ENCODE measurements around the gene NRAS.

NRAS gene

DNA sequence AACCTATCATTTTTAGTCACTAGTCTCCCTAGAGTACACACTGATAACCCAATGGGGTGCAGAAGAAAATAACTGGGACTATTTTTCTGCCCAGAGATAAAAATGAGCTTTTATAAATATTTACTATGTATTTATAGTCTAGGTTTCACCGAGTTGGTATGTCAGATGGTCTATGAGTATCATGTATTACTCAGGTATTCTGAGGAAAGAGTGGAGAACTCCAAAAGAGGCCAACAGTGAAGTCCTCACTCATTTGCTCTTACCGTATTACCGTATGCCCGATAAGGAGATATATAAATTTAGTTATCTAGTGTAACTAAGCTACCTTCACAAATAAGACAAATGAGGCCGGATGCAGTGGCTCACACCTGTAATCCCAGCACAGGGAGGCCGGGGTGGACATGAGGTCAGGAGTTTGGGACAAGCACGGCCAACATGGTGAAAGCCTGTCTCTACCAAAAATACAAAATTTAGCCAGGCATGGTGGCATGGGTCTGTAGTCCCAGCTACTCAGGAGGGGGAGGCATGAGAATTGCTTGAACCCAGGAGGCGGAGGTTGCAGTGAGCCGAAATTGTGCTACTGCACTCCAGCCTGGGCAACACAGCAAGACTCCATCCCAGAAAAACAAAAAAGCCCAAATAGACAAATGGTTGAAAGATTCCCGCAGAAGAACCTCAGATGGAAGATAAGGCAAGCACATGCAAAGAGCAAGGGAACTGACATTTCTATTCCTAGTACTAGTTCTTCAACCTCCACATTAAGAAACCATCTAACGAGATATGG lies 25.6 kb upstream of the NRAS start:
- Mint-ChIP-seq H3K27ac (no peak overlapping the region), H3K36me3 (peaks cover 30% of the 10 kb centered on the region), H3K4me3 (no peak overlapping the region), H3K27me3 (no peaks in the 10 kb centered on the region), H3K9me3 (no peaks in the 10 kb centered on the region), H3K4me1 (peaks cover 41% of the 10 kb centered on the region)
- ATAC-seq = no peak

DNA sequence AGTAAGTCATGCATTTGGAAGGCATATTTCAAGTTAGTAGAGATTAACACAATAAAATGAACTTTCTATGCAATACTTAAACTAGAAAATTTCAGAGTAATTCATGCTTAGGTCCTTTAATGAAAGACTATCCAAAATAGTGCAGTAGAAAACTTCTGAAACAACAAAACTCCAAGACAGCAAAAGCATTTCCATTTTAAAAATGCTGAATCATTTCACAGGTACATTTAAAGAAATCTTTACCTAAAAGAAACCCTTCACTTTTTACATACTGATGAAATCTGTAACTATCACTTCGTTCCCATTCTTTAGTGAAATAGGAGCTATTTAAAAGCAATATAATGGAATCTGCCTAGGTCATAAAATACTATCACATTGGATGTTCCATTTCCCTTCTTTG lies 23.8 kb upstream of the NRAS start:
- Mint-ChIP-seq H3K27me3 (no peaks in the 10 kb centered on the region), H3K27ac (no peak overlapping the region), H3K36me3 (peaks cover 32% of the 10 kb centered on the region), H3K9me3 (no peaks in the 10 kb centered on the region), H3K4me3 (no peak overlapping the region), H3K4me1 (peaks cover 23% of the 10 kb centered on the region)
- ATAC-seq = no peak

DNA sequence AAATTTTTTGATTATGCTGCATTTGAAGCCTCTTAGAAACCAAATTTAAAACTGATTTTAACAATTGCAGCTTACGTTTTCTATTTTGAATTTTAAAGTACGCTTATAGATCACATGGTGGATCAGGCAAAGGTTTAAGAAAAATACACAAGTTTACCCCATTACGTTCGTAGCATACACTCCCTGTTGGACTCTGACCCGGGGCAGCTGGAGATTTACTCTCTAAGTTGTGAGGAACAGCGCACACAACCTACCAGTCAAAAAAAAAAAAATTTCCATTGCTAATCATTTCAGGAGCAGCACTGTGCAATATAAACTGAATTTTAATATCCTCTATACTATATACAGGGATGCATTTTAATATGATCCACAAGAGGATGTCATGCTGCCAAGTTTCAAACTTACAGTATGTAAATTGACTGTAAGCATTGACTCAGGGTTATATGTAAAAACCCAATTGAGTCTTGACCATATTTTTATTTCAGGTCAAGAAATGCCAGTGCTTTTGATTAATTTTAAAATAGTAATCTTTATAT lies 20.8 kb upstream of the NRAS start:
- Mint-ChIP-seq H3K27ac (no peak overlapping the region), H3K4me3 (no peak overlapping the region)

GRCh38 chr1:114735479-114735878 lies 18.9 kb upstream of the NRAS start:
- peaks cover 55% of the 10 kb centered on the region for H3K36me3 Mint-ChIP-seq
- H3K4me3 Mint-ChIP-seq = no peak overlapping the region
- H3K4me1 Mint-ChIP-seq = no peaks in the 10 kb centered on the region
- no peak for ATAC-seq
- H3K27ac Mint-ChIP-seq = peak overlapping the region; percentile 4
- no peaks in the 10 kb centered on the region for H3K27me3 Mint-ChIP-seq
- H3K9me3 Mint-ChIP-seq = no peaks in the 10 kb centered on the region

More for the DNA sequence above, 20.8 kb upstream of the NRAS start:
- no peaks in the 10 kb centered on the region for H3K9me3 Mint-ChIP-seq
- ATAC-seq = no peak
- peaks cover 11% of the 10 kb centered on the region for H3K4me1 Mint-ChIP-seq
- H3K27me3 Mint-ChIP-seq = no peaks in the 10 kb centered on the region
- peaks cover 45% of the 10 kb centered on the region for H3K36me3 Mint-ChIP-seq

DNA sequence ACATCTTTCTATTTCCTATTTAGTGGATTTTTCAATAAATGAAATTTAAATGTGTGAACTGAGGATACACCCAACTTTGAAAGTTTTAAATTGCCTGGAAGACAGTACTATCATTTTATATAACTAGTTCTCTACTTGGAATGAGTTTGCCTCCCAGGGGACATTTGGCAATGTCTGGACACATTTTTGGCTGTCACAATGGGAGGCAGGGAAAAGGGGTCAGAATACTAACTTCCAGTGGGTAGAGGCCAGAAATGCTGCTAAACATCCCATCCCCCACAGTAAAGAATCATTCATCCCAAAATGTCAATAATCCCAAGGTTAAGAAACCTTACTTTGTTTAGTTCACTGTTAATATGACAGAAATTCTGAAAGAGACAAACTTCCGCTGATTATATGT lies 13.2 kb upstream of the NRAS start:
- no peak overlapping the region for H3K4me3 Mint-ChIP-seq
- no peaks in the 10 kb centered on the region for H3K4me1 Mint-ChIP-seq
- H3K27ac Mint-ChIP-seq = peak overlapping the region; percentile 37
- ATAC-seq = no peak
- H3K9me3 Mint-ChIP-seq = no peaks in the 10 kb centered on the region
- H3K27me3 Mint-ChIP-seq = no peaks in the 10 kb centered on the region
- peaks cover 81% of the 10 kb centered on the region for H3K36me3 Mint-ChIP-seq

DNA sequence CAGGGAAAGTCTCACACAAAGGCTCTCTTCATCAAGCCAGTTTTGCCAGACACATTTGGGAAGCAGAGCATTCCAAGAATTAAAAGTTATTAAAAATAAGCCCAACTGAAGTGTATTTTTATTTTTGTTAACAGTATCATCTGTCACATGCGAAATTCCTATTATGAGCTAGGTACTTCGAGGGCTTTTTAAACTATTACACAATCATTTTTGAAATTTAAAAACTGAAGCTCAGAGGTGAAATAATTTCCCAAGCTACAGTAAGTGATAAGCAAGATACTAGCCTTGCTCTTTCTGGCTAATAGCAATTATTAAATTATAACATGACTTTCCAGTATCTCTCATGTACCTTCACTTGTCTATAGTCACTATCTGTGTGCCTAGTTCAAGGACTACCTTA lies 12.0 kb upstream of the NRAS start:
- Mint-ChIP-seq H3K27ac (peak overlapping the region; percentile 37), H3K4me1 (no peaks in the 10 kb centered on the region), H3K36me3 (peaks cover 82% of the 10 kb centered on the region)

GRCh38 chr1:114725230-114725629 lies 8.7 kb upstream of the NRAS start:
- Mint-ChIP-seq H3K27ac (no peak overlapping the region), H3K4me1 (no peaks in the 10 kb centered on the region), H3K4me3 (no peak overlapping the region), H3K9me3 (no peaks in the 10 kb centered on the region), H3K27me3 (no peaks in the 10 kb centered on the region), H3K36me3 (peaks cover 87% of the 10 kb centered on the region)
- ATAC-seq = no peak

More for the DNA sequence above, 12.0 kb upstream of the NRAS start:
- no peaks in the 10 kb centered on the region for H3K27me3 Mint-ChIP-seq
- no peak overlapping the region for H3K4me3 Mint-ChIP-seq
- no peaks in the 10 kb centered on the region for H3K9me3 Mint-ChIP-seq
- ATAC-seq = no peak

DNA sequence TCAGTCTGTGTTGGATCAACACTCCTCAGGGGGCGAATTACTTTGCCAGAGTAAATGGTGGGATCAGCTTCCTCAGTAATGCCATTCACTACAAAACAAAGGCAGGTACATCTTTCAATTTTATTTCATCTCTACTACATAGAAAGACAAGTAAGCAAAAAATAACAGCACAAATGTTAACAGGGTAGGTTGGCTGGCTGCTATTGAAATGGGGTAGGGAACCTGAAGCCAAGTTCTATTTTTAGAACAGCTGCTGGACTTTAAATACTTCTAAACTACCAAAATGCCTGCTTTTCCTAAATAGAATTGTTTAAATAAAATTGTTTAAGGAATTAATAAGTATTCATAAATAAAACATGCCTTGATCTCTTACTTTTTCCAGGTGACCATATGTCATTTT lies 7.3 kb upstream of the NRAS start:
- no peaks in the 10 kb centered on the region for H3K27me3 Mint-ChIP-seq
- no peak for ATAC-seq
- no peak overlapping the region for H3K4me3 Mint-ChIP-seq
- H3K4me1 Mint-ChIP-seq = no peaks in the 10 kb centered on the region
- H3K9me3 Mint-ChIP-seq = no peaks in the 10 kb centered on the region
- H3K27ac Mint-ChIP-seq = no peak overlapping the region
- peaks cover 85% of the 10 kb centered on the region for H3K36me3 Mint-ChIP-seq

GRCh38 chr1:114723457-114723856 lies 6.9 kb upstream of the NRAS start:
- H3K4me3 Mint-ChIP-seq = no peak overlapping the region
- no peaks in the 10 kb centered on the region for H3K4me1 Mint-ChIP-seq
- no peaks in the 10 kb centered on the region for H3K9me3 Mint-ChIP-seq
- H3K36me3 Mint-ChIP-seq = peaks cover 86% of the 10 kb centered on the region
- no peak for ATAC-seq
- no peaks in the 10 kb centered on the region for H3K27me3 Mint-ChIP-seq
- no peak overlapping the region for H3K27ac Mint-ChIP-seq

- Mint-ChIP-seq H3K27me3 (no peaks in the 10 kb centered on the region), H3K36me3 (peaks cover 73% of the 10 kb centered on the region), H3K27ac (no peak overlapping the region), H3K4me3 (no peak overlapping the region), H3K9me3 (no peaks in the 10 kb centered on the region), H3K4me1 (peaks cover 10% of the 10 kb centered on the region)
- ATAC-seq = no peak
Observed at GRCh38 chr1:114720492-114720891, 3.9 kb upstream of the NRAS start.

DNA sequence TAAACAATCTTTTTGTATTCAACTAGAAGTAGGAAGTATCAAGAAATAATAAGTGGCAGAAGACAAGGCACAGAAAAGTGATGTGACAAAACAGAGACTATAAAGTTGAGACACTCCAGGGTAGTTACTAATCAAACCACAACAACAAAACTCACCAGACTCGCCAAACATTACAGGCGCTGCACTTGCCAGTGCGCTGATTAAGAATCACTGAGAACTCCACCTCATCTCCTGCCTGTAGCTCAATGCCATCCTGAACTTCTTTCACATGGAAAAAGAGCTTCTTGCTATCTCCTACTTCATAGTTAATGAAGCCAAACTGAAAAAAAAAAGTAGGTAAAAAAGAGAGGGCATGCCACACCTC lies 2.8 kb upstream of the NRAS start:
- ATAC-seq = no peak
- Mint-ChIP-seq H3K27me3 (no peaks in the 10 kb centered on the region), H3K4me3 (no peak overlapping the region), H3K9me3 (no peaks in the 10 kb centered on the region), H3K4me1 (peaks cover 10% of the 10 kb centered on the region), H3K27ac (peak overlapping the region; percentile 54), H3K36me3 (peaks cover 62% of the 10 kb centered on the region)

DNA sequence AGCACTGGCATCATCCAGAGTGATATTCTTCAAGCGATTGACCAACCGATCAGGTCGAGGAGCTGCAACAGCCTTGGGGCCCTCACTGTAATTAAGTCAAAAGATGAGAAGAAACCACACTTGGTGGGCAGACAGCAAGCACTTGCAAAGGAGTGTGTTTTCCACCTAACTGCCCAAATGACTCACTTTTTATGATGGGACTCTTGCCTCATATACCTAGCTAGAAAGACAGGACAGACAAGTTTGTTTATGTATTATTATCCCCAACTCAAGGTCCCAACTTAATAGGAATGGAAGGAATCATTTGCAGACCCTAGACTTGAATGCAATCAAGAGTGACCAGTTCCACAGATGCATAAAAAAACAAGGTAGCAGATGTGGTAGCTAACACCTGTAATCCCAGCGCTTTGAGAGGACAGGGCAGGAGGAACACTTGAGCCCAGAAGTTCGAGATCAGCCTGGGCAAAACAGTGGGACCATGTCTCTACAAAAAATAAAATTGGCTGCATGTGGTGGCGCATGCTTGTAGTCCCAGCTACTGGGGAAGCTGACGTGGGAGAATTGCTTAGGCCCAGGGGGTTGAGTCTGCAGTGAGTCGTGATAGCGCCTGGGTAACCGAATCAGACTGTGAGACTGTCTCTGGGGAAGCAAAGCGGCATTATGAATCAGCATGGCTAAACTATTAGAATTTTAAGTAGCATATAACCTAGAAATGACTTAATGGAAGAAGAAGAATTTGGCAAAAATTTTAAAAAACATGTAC lies 2.3 kb upstream of the NRAS start:
- Mint-ChIP-seq H3K27me3 (no peaks in the 10 kb centered on the region), H3K36me3 (peaks cover 57% of the 10 kb centered on the region), H3K9me3 (no peaks in the 10 kb centered on the region), H3K4me1 (peaks cover 10% of the 10 kb centered on the region), H3K27ac (peak overlapping the region; percentile 54), H3K4me3 (no peak overlapping the region)
- no peak for ATAC-seq

DNA sequence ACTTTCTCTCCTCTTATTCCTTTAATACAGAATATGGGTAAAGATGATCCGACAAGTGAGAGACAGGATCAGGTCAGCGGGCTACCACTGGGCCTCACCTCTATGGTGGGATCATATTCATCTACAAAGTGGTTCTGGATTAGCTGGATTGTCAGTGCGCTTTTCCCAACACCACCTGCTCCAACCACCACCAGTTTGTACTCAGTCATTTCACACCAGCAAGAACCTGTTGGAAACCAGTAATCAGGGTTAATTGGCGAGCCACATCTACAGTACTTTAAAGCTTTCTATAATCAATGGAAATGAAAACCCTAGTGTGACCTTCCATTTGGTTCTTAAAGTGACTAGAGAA lies 643 bp downstream of the NRAS start:
- Mint-ChIP-seq H3K9me3 (no peaks in the 10 kb centered on the region), H3K36me3 (peaks cover 50% of the 10 kb centered on the region), H3K27ac (peak overlapping the region; percentile 99), H3K4me3 (peak overlapping the region; percentile 96), H3K27me3 (no peaks in the 10 kb centered on the region), H3K4me1 (peaks cover 10% of the 10 kb centered on the region)
- ATAC-seq = no peak

DNA sequence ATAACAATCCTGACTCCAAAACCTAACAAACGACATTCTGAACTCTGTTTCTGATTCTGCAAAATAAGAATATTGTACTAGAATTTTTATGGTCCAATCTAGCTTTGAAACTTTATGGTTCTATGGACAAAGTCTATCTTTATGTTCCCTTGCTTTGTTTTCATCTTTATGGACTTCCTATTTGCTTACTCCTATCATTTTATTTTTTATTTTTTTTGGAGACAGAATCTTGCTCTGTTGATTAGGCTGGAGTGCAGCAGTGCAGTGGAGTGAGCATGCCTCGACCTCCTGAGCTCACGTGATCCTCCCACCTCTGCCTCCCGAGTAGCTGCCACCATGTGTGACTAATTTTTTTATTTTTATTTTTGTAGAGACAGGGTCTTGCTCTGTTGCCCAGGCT lies 3.6 kb downstream of the NRAS start:
- Mint-ChIP-seq H3K27ac (no peak overlapping the region), H3K4me3 (no peak overlapping the region), H3K9me3 (no peaks in the 10 kb centered on the region), H3K4me1 (peaks cover 10% of the 10 kb centered on the region), H3K27me3 (no peaks in the 10 kb centered on the region), H3K36me3 (peaks cover 40% of the 10 kb centered on the region)
- no peak for ATAC-seq

DNA sequence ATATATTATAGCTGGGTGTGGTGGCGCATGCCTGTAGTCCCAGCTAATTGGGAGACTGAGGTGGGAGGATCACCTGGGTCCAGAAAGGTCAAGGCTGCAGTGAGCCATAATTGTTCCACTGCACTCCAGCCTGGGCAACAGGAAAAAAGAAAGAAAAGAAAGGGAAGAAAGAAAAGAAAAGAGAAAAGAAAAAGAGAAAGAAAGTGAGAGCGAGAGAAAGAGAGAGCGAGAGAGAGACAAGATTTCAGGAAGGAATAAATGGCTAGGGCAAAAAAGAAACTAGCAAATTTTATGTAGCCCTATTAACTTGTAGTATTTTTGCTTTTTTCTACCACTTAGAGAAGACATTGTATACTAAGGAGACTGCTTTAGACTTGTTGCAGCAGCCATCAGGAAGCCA lies 6.2 kb downstream of the NRAS start:
- Mint-ChIP-seq H3K36me3 (peaks cover 45% of the 10 kb centered on the region), H3K9me3 (no peaks in the 10 kb centered on the region)

DNA sequence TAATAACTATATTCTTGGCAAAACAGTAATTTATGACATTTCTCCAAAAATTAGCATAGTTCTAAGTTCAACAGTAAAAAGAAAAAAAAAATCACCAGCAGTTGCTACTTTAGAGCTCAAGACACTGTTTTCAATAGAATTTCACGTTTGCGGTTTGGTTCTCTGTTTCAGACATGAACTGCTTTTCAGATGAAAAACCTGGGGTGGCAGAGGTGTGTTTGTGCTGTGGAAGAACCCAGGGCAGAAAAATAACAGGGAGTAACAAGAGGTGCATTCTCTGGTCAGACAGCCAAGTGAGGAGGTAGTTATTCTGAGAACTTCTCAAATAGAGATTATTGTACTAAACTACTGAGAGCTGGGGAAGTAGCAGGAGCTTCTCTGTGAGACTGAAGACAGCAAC lies 9.0 kb downstream of the NRAS start:
- Mint-ChIP-seq H3K27me3 (no peaks in the 10 kb centered on the region), H3K9me3 (no peaks in the 10 kb centered on the region), H3K36me3 (peaks cover 37% of the 10 kb centered on the region), H3K4me1 (no peaks in the 10 kb centered on the region), H3K4me3 (no peak overlapping the region), H3K27ac (no peak overlapping the region)
- ATAC-seq = no peak

More for the DNA sequence above, 6.2 kb downstream of the NRAS start:
- Mint-ChIP-seq H3K4me3 (no peak overlapping the region), H3K27me3 (no peaks in the 10 kb centered on the region), H3K4me1 (no peaks in the 10 kb centered on the region), H3K27ac (no peak overlapping the region)
- no peak for ATAC-seq
